ENCODE results near the gene MSS51.

DNA sequence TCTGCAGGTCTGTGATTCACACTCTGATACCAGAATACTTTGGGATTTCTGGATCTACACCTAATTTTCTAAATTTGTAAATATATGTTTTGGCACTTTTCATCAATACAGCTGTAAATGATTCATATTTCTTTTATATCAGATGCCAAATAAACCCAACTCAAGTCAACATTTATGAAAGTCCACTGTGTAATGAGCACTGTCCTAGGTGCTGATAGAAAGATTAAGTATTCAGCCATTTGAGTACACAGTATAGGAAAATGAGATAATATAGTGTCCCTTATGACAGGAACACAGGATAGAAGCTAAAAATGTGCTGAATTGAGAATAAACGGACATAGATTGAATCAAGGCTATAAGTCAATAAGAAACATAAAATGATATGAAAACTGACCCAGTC, 25.9 kb downstream of the MSS51 start:
- no peak for TF ChIP-seq TAF1 (IDR thresholded peaks at IDR 0.05; ENCODE audit: low read depth, low read length)
- no peak for TF ChIP-seq PAX5 (IDR thresholded peaks at IDR 0.05; ENCODE audit: insufficient read depth, low read length, severe bottlenecking)
- no peak for TF ChIP-seq POLR2AphosphoS5 (IDR thresholded peaks at IDR 0.05; ENCODE audit: low read depth, low read length)
- no peak for TF ChIP-seq SPI1 (IDR thresholded peaks at IDR 0.05; ENCODE audit: low read depth, low read length)
- no peak for TF ChIP-seq POLR2A (IDR thresholded peaks at IDR 0.05; ENCODE audit: low read depth, low read length)
- no peak for TF ChIP-seq POU2F2 (IDR thresholded peaks at IDR 0.05; ENCODE audit: low read depth, low read length)

Data from GM12891 (cell line).